HCT116 (cell line): ENCODE measurements around the gene UVRAG. TPM values are rescaled to one million over a fixed set of nuclear protein-coding genes. Genes with fewer than 3 reads are reported as not detected.

Experiments
- ATAC-seq: fragments of 200-7000 bp; cut with Tn5 transposase; 2 replicates; pipeline ENCODE4 v1.9.1; 2020; ENCODE audit warnings: mild to moderate bottlenecking, moderate library complexity
- BruUV-seq: library from RNA; stranded (reverse); fragments of 400-500 nt; replicated peaks from 2 replicates; lab custom pipeline; 2021; lab: Mats Ljungman, UMichigan
- CTCF ChIA-PET: fragments of 300-600 bp; sonication (Branson Sonifier 250); formaldehyde crosslinking; loops from one replicate; lab custom pipeline; 2021; ENCODE audit warnings: antibody characterized with exemption; lab: Charles Lee
- POLR2A ChIA-PET: fragments of 300-600, 350-600 bp; sonication (Branson Sonifier 250); formaldehyde crosslinking; loops from one replicate; lab custom pipeline; 2021; ENCODE audit warnings: antibody characterized with exemption; lab: Charles Lee
- RAD21 ChIA-PET, 2 experiments: fragments of 300-600 bp; sonication (Branson Sonifier 250); formaldehyde crosslinking; loops; one replicate each; lab custom pipeline; 2023; ENCODE audit warnings: low total read pairs in 2 of 2; ENCODE audit not compliant: uncharacterized antibody in 2 of 2, unreplicated experiment in 2 of 2, low non-redundant PET in 1 of 2; lab: Charles Lee
- DNase-seq: peaks from one replicate; pipeline ENCODE4 v3.0.0-alpha.2; 2010; ENCODE audit warnings: low read depth, low spot score
- H2AFZ ChIP-seq: fragments of 200-600 bp; shearing (Covaris generic), sonication (generic); 2 replicates; pipeline ENCODE4 v1.6.1; 2017; ENCODE audit warnings: low read depth, mixed run types, mixed read lengths, antibody characterized with exemption, low read length; ENCODE audit not compliant: poor library complexity, severe bottlenecking
- H3K27ac ChIP-seq: 2 replicates; pipeline ENCODE4 v1.5.1; 2012; ENCODE audit warnings: low read depth, low read length
- H3K27me3 ChIP-seq: fragments of 200-600 bp; sonication (generic); 2 replicates; pipeline ENCODE4 v1.6.1; 2016; ENCODE audit warnings: mixed run types, low read length, mixed read lengths; ENCODE audit not compliant: insufficient read depth
- H3K36me3 ChIP-seq, 2 experiments: fragments of 200-500 bp in 1 of 2; fragments of 200-600 bp in 1 of 2; sonication (Bioruptor generic) in 1 of 2; sonication (generic) in 1 of 2; 2 replicates each; pipeline versions ENCODE4 v1.5.1 to v1.6.1; 2014 to 2016; ENCODE audit warnings: low read length in 2 of 2, inconsistent platforms in 1 of 2, mixed read lengths in 1 of 2, mixed run types in 1 of 2; ENCODE audit not compliant: insufficient read depth in 2 of 2, control insufficient read depth in 1 of 2
- H3K4me1 ChIP-seq, 2 experiments: fragments of 200-600 bp in 1 of 2; sonication (generic) in 1 of 2; 2 replicates each; pipeline versions ENCODE4 v1.5.1 to v1.6.1; 2012 to 2017; ENCODE audit warnings: low read length in 2 of 2, inconsistent platforms in 1 of 2, mild to moderate bottlenecking in 1 of 2, mixed read lengths in 1 of 2, mixed run types in 1 of 2, moderate library complexity in 1 of 2; ENCODE audit not compliant: insufficient read depth in 2 of 2, control insufficient read depth in 1 of 2
- H3K4me2 ChIP-seq: fragments of 200-600 bp; sonication (generic); 2 replicates; pipeline ENCODE4 v1.6.1; 2017; ENCODE audit warnings: mixed run types, low read length, mixed read lengths
- H3K4me3 ChIP-seq, 2 experiments: fragments of 200-600 bp in 1 of 2; sonication (generic) in 1 of 2; replicated peaks in 1 of 2; 2 replicates each; pipeline ENCODE4 v1.5.1; 2011 to 2016; ENCODE audit warnings: low read length in 2 of 2, control low read depth in 1 of 2, low read depth in 1 of 2, mild to moderate bottlenecking in 1 of 2, mixed read lengths in 1 of 2, mixed run types in 1 of 2
- H3K79me2 ChIP-seq: fragments of 200-600 bp; sonication (generic); 2 replicates; pipeline ENCODE4 v1.6.1; 2017; ENCODE audit warnings: mild to moderate bottlenecking, mixed run types, low read length, moderate library complexity, mixed read lengths; ENCODE audit not compliant: insufficient read depth
- H3K9ac ChIP-seq: fragments of 200-600 bp; sonication (generic); 2 replicates; pipeline ENCODE4 v1.6.1; 2016; ENCODE audit warnings: low read length, mixed read lengths
- H3K9me2 ChIP-seq: fragments of 200-600 bp; sonication (generic), shearing (Covaris generic); 2 replicates; pipeline ENCODE4 v1.6.1; 2017; ENCODE audit warnings: mixed run types, mild to moderate bottlenecking, moderate library complexity; ENCODE audit not compliant: insufficient read depth
- H3K9me3 ChIP-seq, 2 experiments: fragments of 200-500 bp in 1 of 2; fragments of 200-600 bp in 1 of 2; sonication (Bioruptor generic) in 1 of 2; sonication (generic) in 1 of 2; 2 replicates each; pipeline ENCODE4 v1.6.1; 2014 to 2017; ENCODE audit warnings: low read length in 2 of 2, mixed read lengths in 2 of 2, inconsistent platforms in 1 of 2, low read depth in 1 of 2, mild to moderate bottlenecking in 1 of 2, mixed run types in 1 of 2, moderate library complexity in 1 of 2; ENCODE audit not compliant: control insufficient read depth in 1 of 2, insufficient read depth in 1 of 2
- H4K20me1 ChIP-seq: fragments of 200-600 bp; sonication (generic), shearing (Covaris generic); 2 replicates; pipeline ENCODE4 v1.6.1; 2017; ENCODE audit warnings: mixed run types, mild to moderate bottlenecking, moderate library complexity; ENCODE audit not compliant: insufficient read depth
- ATF3 ChIP-seq: IDR thresholded peaks from 2 replicates; pipeline ENCODE4 v1.6.1; 2012
- CBX3 ChIP-seq: IDR thresholded peaks from 2 replicates; pipeline ENCODE4 v1.6.1; 2012; ENCODE audit warnings: low read depth
- CEBPB ChIP-seq: IDR thresholded peaks from 2 replicates; pipeline ENCODE4 v1.6.1; 2012; ENCODE audit warnings: low read depth
- CTCF ChIP-seq, 3 experiments: fragments of 200-600 bp in 1 of 3; sonication (generic) in 1 of 3; IDR thresholded peaks in 2 of 3; conservative IDR thresholded peaks in 1 of 3; 2 replicates each; pipeline ENCODE4 v1.5.1; 2012 to 2017; ENCODE audit warnings: low read depth in 2 of 3, low read length in 2 of 3, antibody characterized with exemption in 1 of 3, borderline replicate concordance in 1 of 3, control low read depth in 1 of 3, mild to moderate bottlenecking in 1 of 3, mixed read lengths in 1 of 3, mixed run types in 1 of 3, moderate library complexity in 1 of 3; ENCODE audit not compliant: insufficient read depth in 1 of 3
- EGR1 ChIP-seq: IDR thresholded peaks from 2 replicates; pipeline ENCODE4 v1.6.1; 2012; ENCODE audit warnings: low read depth
- FOSL1 ChIP-seq: IDR thresholded peaks from 2 replicates; pipeline ENCODE4 v1.6.1; 2012; ENCODE audit warnings: low read depth
- JUND ChIP-seq: IDR thresholded peaks from 2 replicates; pipeline ENCODE4 v1.6.1; 2012
- MAX ChIP-seq: IDR thresholded peaks from 2 replicates; pipeline ENCODE4 v1.6.1; 2012
- POLR2AphosphoS5 ChIP-seq: IDR thresholded peaks from 2 replicates; pipeline ENCODE4 v1.6.1; 2011; ENCODE audit warnings: mild to moderate bottlenecking, low read depth, low read length, moderate library complexity
- SIN3A ChIP-seq: IDR thresholded peaks from 2 replicates; pipeline ENCODE4 v1.6.1; 2012; ENCODE audit warnings: low read depth
- SRF ChIP-seq: IDR thresholded peaks from 2 replicates; pipeline ENCODE4 v1.6.1; 2012; ENCODE audit warnings: low read depth
- TCF7L2 ChIP-seq: IDR thresholded peaks from 2 replicates; pipeline ENCODE4 v1.7.0; 2011; ENCODE audit warnings: borderline replicate concordance, inconsistent platforms; ENCODE audit not compliant: insufficient read depth, insufficient read length; ENCODE audit errors: extremely low read depth
- ZBTB33 ChIP-seq: IDR thresholded peaks from 2 replicates; pipeline ENCODE4 v1.6.1; 2011; ENCODE audit warnings: mild to moderate bottlenecking, low read length, moderate library complexity; ENCODE audit not compliant: insufficient replicate concordance; ENCODE audit errors: extremely low read depth
- ZFX ChIP-seq: fragments of 450-650 bp; IDR thresholded peaks from 2 replicates; pipeline ENCODE4 v1.6.1; 2017
- ZNF274 ChIP-seq: fragments of 200-500 bp; sonication (Bioruptor generic); IDR thresholded peaks from 2 replicates; pipeline ENCODE4 v1.6.1; 2014; ENCODE audit warnings: mild to moderate bottlenecking, low read depth, low read length, inconsistent platforms
- intact Hi-C: fragments of 100-400 bp; cut with micrococcal nuclease; formaldehyde crosslinking; loops from 2 replicates; pipeline ENCODE4 v1.10.0; 2022
- total RNA-seq: library from RNA; stranded (reverse); gene quantifications from one replicate; pipeline ENCODE4 v1.2.1, GENCODE V29; 2021; ENCODE audit not compliant: unreplicated experiment

Gene UVRAG
- total RNA-seq, 1 experiment from 2014 or later = 12.3 TPM

GRCh38 chr11:76086743-76087635 is 272.0 kb downstream of the UVRAG start:
- Histone ChIP-seq H4K20me1 (no peaks in the 10 kb centered on the region), H3K27me3 (no peaks in the 10 kb centered on the region), H3K9ac (no peak overlapping the region), H3K4me1 (peaks cover 5 to 10% of the 10 kb centered on the region in 2 experiments; a peak in 2 of 4 replicates), H3K79me2 (no peaks in the 10 kb centered on the region), H3K9me2 (no peaks in the 10 kb centered on the region), H3K9me3 (no peaks in the 10 kb centered on the region), H3K27ac (no peak overlapping the region), H3K4me3 (no peak overlapping the region), H3K36me3 (no peaks in the 10 kb centered on the region), H2AFZ (no peak overlapping the region), H3K4me2 (no peak overlapping the region)
- TF ChIP-seq CEBPB (no peak), EGR1 (no peak), SRF (no peak), ZFX (no peak), SIN3A (no peak), ZBTB33 (no peak), ZNF274 (no peak), MAX (no peak), TCF7L2 (no peak), POLR2AphosphoS5 (no peak), ATF3 (no peak), JUND (no peak), CTCF (IDR thresholded peaks at IDR 0.05 in 2 of 3, conservative IDR thresholded peaks at IDR 0.05 in 1 of 3; ENCODE audit: borderline replicate concordance in 1 of 3, insufficient read depth in 1 of 3, low read depth in 2 of 3, low read length in 2 of 3) (no peak), CBX3 (no peak), FOSL1 (no peak)
- ATAC-seq (no peak), DNase-seq (no peak)
- no TSS peak for BruUV-seq
- RAD21 ChIA-PET = no interaction called here
- intact Hi-C loops = no loop called here
- CTCF ChIA-PET = no interaction called here
- POLR2A ChIA-PET = no interaction called here
